ENCODE results near the gene SLC9C2. TPM values are rescaled to one million over a fixed set of nuclear protein-coding genes. Genes with fewer than 3 reads are reported as not detected.
"Not testable (repeated sequence)": the region's sequence is repeated elsewhere in the genome, so short reads cannot be mapped to it uniquely, and the experiment has no call there.

SLC9C2 gene
- total RNA-seq, 1 donor from 2014 or later = not detected

- intact Hi-C loops (cut with micrococcal nuclease) = no loop called here
Observed at GRCh38 chr1:173489149-173489600, 113.7 kb downstream of the SLC9C2 start.

GRCh38 chr1:173488001-173488400, 114.9 kb downstream of the SLC9C2 start:
- intact Hi-C loops (cut with micrococcal nuclease) = no loop called here

DNA sequence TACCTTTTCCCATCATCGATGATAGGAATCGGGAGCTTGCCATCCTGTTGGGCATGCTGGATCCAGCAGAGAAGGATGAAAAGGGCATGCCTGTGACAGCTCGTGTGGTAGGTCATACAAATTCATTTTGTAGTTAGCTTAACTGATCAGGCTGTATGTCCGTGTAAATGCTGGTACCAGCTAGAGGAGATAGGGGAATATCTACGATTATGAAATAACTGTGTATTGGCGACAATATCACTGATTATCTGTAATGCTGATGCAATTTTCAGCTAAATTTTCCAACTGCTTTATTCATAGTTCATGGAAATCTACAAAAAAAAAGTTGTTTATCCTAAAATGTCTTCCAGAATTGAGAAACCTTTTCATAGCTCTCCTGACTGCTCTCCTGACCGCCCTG, 117.5 kb downstream of the SLC9C2 start:
- intact Hi-C loops (cut with micrococcal nuclease) = no loop called here

DNA sequence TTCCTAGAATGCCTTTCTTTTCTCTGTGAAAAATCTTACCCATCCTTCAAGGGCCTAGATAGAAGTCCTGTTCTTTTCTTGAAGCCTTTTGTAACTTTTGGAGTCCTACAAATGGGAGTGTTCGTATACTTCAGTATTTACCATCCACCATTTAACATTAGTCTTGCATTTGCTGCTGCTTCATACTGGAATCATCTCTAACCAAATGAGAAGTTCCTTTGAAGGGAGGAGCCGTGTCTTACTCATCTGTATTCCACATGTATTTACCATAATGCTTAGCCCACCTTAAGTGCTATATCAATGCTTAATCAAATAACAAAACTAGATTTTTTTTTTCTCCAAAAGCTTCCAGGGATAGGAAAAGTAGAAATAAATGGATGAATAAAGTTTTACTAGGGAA, 118.6 kb downstream of the SLC9C2 start:
- intact Hi-C loops (cut with micrococcal nuclease) = no loop called here

DNA sequence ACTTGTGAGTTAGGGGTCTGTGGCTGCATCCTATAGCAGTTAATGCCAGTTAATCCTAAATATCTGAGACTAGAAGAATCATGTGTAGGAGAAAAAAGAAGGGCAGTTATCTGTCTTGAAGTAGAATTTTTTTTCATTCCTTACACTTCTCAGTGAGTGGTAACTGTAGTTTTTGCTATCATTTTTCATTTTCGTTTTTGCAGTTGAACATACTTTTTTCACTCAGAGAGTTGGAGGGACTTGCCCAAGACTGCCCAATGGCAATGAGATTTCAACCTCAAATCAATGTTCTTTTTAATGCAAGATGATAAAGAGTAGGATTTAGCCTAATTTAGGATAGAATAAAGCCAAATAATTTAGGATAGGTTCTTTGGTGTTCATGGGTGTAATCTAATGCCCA, 120.2 kb downstream of the SLC9C2 start:
- intact Hi-C loops (cut with micrococcal nuclease) = no loop called here

- intact Hi-C loops (cut with micrococcal nuclease) = no loop called here
Observed at GRCh38 chr1:173481195-173481772, 121.6 kb downstream of the SLC9C2 start.

DNA sequence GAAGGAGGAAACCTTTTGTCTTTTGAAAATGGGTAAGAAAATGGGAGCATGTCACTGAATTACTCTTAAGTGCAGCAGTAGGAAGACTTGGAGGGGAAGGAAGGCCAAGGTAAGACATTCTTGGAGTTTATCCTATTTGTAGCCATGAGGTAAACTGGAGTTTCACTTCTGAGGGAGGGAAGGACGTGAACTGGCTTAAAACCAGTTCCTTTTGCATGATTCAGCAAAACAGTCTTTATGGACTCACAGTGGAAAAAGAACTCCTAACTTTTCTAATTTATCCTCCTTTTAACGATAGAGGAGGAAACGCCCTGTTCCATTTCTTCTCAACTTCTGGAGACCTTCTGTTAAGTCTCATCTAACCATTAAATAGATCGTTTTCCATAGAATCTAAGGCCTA, 123.2 kb downstream of the SLC9C2 start:
- intact Hi-C loops (cut with micrococcal nuclease) = loop anchor here (5.0 to 10.0 kb wide), 4 partner anchors 842 to 1992 kb away; partner anchors contain the start of genes DNM3, METTL13 and PRRC2C

GRCh38 chr1:173478094-173478674, 124.7 kb downstream of the SLC9C2 start:
- intact Hi-C loops (cut with micrococcal nuclease) = loop anchor here (5.0 to 10.0 kb wide), 4 partner anchors 841 to 1991 kb away; partner anchors contain the start of genes DNM3, METTL13 and PRRC2C

GRCh38 chr1:173477286-173478093, 125.4 kb downstream of the SLC9C2 start, which contains the start of gene PRDX6:
TSS of gene PRDX6 (plus strand) at chr1:173477335. CDS start at chr1:173477398, 63 bp downstream.
- intact Hi-C loops (cut with micrococcal nuclease) = loop anchor here (1.0 to 10.0 kb wide), 11 partner anchors 238 to 1990 kb away; partner anchors contain the start of genes CACYBP, DNM3, METTL13 and MRPS14

GRCh38 chr1:173476665-173477285, 126.1 kb downstream of the SLC9C2 start:
- intact Hi-C loops (cut with micrococcal nuclease) = loop anchor here (1.0 to 10.0 kb wide), 17 partner anchors 21 to 1989 kb away; partner anchors contain the start of genes CACYBP, CENPL, DARS2 and DNM3

DNA sequence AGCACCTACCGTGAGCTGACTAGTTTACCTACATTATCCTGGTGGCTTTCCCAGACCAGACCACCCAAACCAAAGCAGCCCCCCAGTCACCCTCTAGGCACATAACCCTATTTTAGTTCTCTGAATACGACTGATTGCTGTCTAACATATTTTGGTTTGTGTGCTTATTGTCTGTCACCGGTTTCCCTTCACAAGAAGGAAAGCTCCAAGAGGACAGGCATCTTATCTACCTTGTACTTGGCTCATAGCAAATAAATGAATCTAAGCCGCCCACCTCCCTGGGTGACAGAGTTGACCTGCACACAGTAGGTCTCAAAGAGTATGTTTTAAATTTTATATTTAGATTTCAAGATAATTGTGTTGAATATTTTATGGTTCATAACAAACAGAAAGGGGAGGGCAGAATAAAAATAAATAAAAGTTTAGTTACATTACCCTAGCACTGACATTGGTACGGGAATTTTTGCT, 126.6 kb downstream of the SLC9C2 start:
- intact Hi-C loops (cut with micrococcal nuclease) = loop anchor here (1.0 to 10.0 kb wide), 12 partner anchors 21 to 1989 kb away; partner anchors contain the start of genes CACYBP, CENPL, DARS2 and DNM3

DNA sequence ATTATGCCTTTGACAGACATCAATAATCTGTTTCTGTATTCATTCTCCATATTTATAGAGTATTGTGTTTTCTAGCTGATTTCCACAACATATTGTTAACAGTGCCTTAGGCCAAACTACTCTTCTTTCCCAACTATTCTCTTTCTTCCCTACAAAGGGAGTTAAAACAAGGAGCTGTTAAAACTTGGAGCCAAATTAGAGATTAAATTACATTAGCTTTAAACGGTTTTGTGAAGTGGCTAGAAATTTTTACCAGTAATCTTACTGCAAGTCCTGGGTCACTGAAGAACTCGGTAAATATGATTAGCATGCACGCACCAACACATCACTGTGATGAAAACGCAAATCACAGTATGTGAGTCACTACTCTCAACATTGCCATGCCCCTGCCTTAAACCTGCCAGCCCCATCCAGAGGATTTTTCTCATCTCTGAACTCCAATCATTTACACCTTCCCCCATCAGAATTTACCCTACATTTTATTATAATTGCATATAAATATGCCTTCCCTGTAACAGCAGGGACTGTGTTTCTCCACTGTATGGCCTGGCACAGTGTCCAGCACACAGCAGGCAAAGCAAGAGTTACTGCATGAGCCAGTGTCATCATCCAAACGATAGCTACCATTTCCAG, 127.2 kb downstream of the SLC9C2 start:
- intact Hi-C loops (cut with micrococcal nuclease) = loop anchor here (1.0 to 10.0 kb wide), 12 partner anchors 20 to 1988 kb away; partner anchors contain the start of genes CACYBP, CENPL, DARS2 and DNM3

GRCh38 chr1:173474780-173475421, 128.0 kb downstream of the SLC9C2 start:
- intact Hi-C loops (cut with micrococcal nuclease) = loop anchor here (5.0 to 10.0 kb wide), 4 partner anchors 838 to 1988 kb away; partner anchors contain the start of genes DNM3, METTL13 and PRRC2C

GRCh38 chr1:173474097-173474779, 128.6 kb downstream of the SLC9C2 start:
- intact Hi-C loops (cut with micrococcal nuclease) = loop anchor here (10.0 kb wide), 1 partner anchor 1689 kb away; the partner anchor contains the start of gene METTL13

- intact Hi-C loops (cut with micrococcal nuclease) = loop anchor here (10.0 kb wide), 1 partner anchor 1689 kb away; the partner anchor contains the start of gene METTL13
Observed at GRCh38 chr1:173473599-173474011, 129.3 kb downstream of the SLC9C2 start.

DNA sequence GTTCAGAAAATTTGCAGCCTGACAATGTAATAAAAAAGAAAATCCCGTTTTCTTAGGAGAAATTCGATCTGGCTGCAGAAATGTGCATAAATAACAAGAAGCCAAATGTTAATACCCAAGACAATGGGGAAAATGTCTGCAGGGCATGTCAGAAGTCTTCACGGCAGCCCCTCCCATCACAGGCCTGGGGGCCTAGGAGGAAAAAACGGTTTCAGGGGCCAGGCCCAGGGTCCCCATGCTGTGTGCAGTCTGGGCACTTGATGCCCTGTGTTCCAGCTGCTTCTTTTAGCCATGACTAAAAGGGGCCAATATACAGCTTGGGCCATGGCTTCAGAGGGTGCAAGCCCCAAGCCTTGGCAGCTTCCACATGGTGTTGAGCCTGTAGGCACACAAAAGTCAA, 132.3 kb downstream of the SLC9C2 start:
- intact Hi-C loops (cut with micrococcal nuclease) = loop anchor here (1.0 to 10.0 kb wide), 2 partner anchors 7 to 1686 kb away; partner anchors contain the start of gene METTL13

DNA sequence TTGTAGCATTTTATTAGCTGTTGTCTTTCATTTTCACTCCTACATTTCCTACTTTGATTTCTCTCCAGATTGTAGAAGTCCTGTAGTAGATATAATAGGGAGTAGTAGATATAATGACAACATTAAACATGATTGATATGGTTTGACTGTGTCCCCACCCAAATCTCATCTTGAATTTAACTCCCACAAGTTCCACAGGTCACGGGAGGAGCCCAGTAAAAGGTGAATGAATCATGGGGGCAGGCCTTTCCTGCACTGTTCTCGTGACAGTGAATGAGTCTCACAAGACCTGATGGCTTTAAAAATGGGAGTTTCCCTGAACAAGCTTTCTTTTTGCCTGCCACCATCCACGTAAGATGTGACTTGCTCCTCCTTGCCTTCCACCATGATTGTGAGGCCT, 133.2 kb downstream of the SLC9C2 start:
- intact Hi-C loops (cut with micrococcal nuclease) = loop anchor here (10.0 kb wide), 1 partner anchor 1685 kb away; the partner anchor contains the start of gene METTL13

DNA sequence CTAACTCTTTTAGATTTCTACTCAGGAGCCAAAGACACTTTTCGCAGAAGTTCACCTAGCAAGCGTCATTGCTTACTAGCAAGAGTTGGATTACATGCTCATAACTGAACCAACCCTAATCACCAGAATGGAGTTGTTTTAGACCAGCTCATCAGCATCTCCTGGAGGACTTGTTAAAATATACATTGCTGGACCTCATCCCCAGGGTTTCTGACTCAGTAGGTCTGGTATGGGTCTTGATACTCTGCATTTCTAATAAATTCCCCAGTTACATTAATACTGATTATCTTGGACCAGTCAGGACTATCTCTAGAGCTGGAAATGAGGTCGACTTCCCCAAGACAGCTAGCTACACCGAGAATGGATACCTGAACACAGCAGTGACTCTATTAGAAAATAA, 135.4 kb downstream of the SLC9C2 start:
- intact Hi-C loops (cut with micrococcal nuclease) = no loop called here

DNA sequence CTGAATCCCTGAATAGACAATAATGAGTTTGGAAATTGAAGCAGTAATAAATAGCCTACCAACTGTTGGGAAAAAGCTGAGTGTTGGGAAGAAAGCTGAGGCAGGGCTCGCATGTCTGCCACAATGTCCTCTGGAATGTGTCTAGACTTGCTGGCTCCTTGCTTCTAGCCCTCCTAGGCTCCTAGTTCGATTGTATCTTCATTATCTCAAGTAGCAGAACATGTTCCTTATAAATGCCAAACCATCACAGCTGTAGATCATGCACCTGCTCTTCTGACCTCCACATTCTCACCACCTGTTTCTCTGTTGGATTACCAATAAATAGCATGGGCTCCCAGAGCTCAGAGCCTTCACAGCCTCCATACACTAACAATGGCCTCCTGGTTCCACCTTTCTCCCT, 138.7 kb downstream of the SLC9C2 start:
- intact Hi-C loops (cut with micrococcal nuclease) = not testable (repeated sequence)
